Osteoblast (primary cell): ENCODE results near the gene COL13A1. TPM values are rescaled to one million over a fixed set of nuclear protein-coding genes. Genes with fewer than 3 reads are reported as not detected.
A peak's percentile ranks its signal among the peaks of the same experiment; 100 is the strongest.

Source experiments
- DNase-seq: peaks from one replicate; pipeline ENCODE4 v3.0.0; 2011; ENCODE audit warnings: low spot score, mixed read lengths; ENCODE audit not compliant: insufficient read length; ENCODE audit errors: missing footprints
- H2AFZ ChIP-seq: 2 replicates; pipeline ENCODE4 v1.6.0; 2011; ENCODE audit warnings: mild to moderate bottlenecking, low read length
- H3K27ac ChIP-seq: 2 replicates; pipeline ENCODE4 v1.5.1; 2011; ENCODE audit warnings: mild to moderate bottlenecking, low read depth, low read length, moderate library complexity
- H3K27me3 ChIP-seq: 2 replicates; pipeline ENCODE4 v1.6.0; 2012; ENCODE audit warnings: mild to moderate bottlenecking, control low read depth, inconsistent platforms, low read length, moderate library complexity; ENCODE audit not compliant: insufficient read depth
- H3K36me3 ChIP-seq: 2 replicates; pipeline ENCODE4 v1.5.1; 2011; ENCODE audit warnings: mild to moderate bottlenecking, low read length, control low read depth, moderate library complexity; ENCODE audit not compliant: insufficient read depth
- H3K4me1 ChIP-seq: 2 replicates; pipeline ENCODE4 v1.5.1; 2011; ENCODE audit warnings: mild to moderate bottlenecking, low read length, control low read depth, moderate library complexity; ENCODE audit not compliant: insufficient read depth
- H3K4me2 ChIP-seq: 2 replicates; pipeline ENCODE4 v1.6.0; 2011; ENCODE audit warnings: mild to moderate bottlenecking, low read length; ENCODE audit not compliant: insufficient read depth
- H3K4me3 ChIP-seq: fragments of 200-600 bp; sonication (generic); 3 replicates; pipeline ENCODE4 v1.5.1; 2012; ENCODE audit warnings: mild to moderate bottlenecking, low read length, inconsistent platforms; ENCODE audit not compliant: insufficient read depth
- H3K79me2 ChIP-seq: 2 replicates; pipeline ENCODE4 v1.6.0; 2012; ENCODE audit warnings: mild to moderate bottlenecking, low read length, control low read depth, inconsistent platforms; ENCODE audit not compliant: insufficient read depth
- H3K9me3 ChIP-seq: 2 replicates; pipeline ENCODE4 v1.5.1; 2011; ENCODE audit warnings: low read depth, low read length, control low read depth
- H4K20me1 ChIP-seq: 2 replicates; pipeline ENCODE4 v1.6.0; 2012; ENCODE audit warnings: mild to moderate bottlenecking, low read length, control low read depth; ENCODE audit not compliant: insufficient read depth
- CTCF ChIP-seq: IDR thresholded peaks from 2 replicates; pipeline ENCODE4 v1.5.1; 2011; ENCODE audit warnings: mild to moderate bottlenecking, low read depth, low read length, moderate library complexity; ENCODE audit errors: extremely low read depth
- total RNA-seq: library from RNA; depleted of rRNA; stranded (reverse); fragments of >200 nt; gene quantifications from 2 replicates; pipeline ENCODE4 v1.2.3, GENCODE V29; 2012

Gene COL13A1
- total RNA-seq, 1 donor = 1.1 TPM

DNA sequence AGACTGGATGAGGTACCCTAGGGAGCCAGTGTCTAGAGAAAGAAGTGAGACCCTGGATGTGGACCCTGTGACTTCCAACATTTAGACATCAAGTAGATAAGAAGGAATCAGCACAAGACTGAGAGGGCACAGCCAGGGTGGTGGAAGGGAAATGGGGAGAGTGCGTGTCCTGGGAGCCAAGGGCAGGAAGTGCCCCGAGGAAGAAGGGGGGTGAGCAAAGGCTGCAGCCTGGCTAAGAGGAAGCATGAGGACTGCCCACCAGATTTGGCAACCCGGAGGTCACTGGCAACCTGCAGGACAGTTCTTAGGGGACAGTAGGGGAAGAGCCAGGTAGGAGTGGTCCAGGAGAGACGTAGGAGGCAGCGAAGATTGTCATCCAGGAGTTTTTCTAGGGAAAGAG is 14.8 kb downstream of the COL13A1 start:
- no peak overlapping the region for H3K4me2 ChIP-seq
- no peak for TF ChIP-seq CTCF
- no peak overlapping the region for H2AFZ ChIP-seq
- DNase-seq = no peak
- peaks cover 2% of the 10 kb centered on the region for H3K9me3 ChIP-seq
- H3K36me3 ChIP-seq = no peaks in the 10 kb centered on the region
- H4K20me1 ChIP-seq = peaks cover 2% of the 10 kb centered on the region
- H3K4me1 ChIP-seq = peaks cover 21% of the 10 kb centered on the region
- no peak overlapping the region for H3K27ac ChIP-seq
- no peak overlapping the region for H3K4me3 ChIP-seq
- peaks cover 31% of the 10 kb centered on the region for H3K79me2 ChIP-seq
- no peaks in the 10 kb centered on the region for H3K27me3 ChIP-seq

- H3K36me3 ChIP-seq = no peaks in the 10 kb centered on the region
- H3K9me3 ChIP-seq = peaks cover 2% of the 10 kb centered on the region
- TF ChIP-seq CTCF = no peak
- peak overlapping the region; percentile 46 for H2AFZ ChIP-seq
- H3K4me3 ChIP-seq = no peak overlapping the region
- H3K27me3 ChIP-seq = no peaks in the 10 kb centered on the region
- peaks cover 25% of the 10 kb centered on the region for H3K79me2 ChIP-seq
- H3K4me1 ChIP-seq = peaks cover 21% of the 10 kb centered on the region
- peaks cover 2% of the 10 kb centered on the region for H4K20me1 ChIP-seq
- no peak overlapping the region for H3K4me2 ChIP-seq
- DNase-seq = no peak
- H3K27ac ChIP-seq = no peak overlapping the region
These were observed 15.4 kb downstream of the COL13A1 start for GRCh38 chr10:69817078-69817581.

DNA sequence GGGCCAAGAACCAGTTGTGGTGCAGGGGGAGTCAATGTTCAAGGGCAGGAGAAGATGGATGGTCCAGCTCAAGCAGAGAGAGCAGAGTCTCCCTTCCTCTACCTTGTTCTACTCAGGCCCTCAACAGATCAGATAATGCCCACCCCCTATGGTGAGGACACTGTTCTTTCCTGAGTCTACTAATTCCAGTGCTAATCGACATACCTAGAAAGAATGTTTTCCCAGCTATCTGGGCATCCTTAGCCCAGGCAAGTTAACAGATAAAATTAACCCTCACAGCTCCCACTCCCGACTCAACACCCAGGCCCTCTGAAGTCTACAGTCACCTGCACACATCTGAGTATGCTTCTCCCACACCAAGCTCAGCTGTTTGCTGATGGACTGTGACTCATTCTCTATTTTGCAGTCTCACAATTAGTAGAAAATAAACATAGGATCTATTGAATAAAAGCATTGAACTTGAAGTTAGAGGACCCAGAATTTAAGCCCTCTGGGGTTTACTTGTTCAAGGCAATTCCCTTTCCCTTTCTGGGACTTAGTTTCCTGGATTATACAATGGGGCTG is 17.1 kb downstream of the COL13A1 start:
- Histone ChIP-seq H3K4me3 (no peak overlapping the region), H3K27me3 (no peaks in the 10 kb centered on the region), H3K4me2 (peak overlapping the region; percentile 2), H3K27ac (peak overlapping the region; percentile 40), H3K36me3 (peaks cover 10% of the 10 kb centered on the region), H3K9me3 (peaks cover 2% of the 10 kb centered on the region), H2AFZ (no peak overlapping the region), H3K4me1 (peaks cover 14% of the 10 kb centered on the region), H4K20me1 (no peaks in the 10 kb centered on the region), H3K79me2 (peaks cover 17% of the 10 kb centered on the region)
- no peak for DNase-seq
- no peak for TF ChIP-seq CTCF

GRCh38 chr10:69819716-69820506 is 18.2 kb downstream of the COL13A1 start:
- Histone ChIP-seq H4K20me1 (no peaks in the 10 kb centered on the region), H3K27ac (peak overlapping the region; percentile 40), H3K36me3 (peaks cover 10% of the 10 kb centered on the region), H3K4me3 (no peak overlapping the region), H3K79me2 (peaks cover 13% of the 10 kb centered on the region), H3K4me2 (peak overlapping the region; percentile 2), H3K4me1 (peaks cover 9% of the 10 kb centered on the region), H3K9me3 (peaks cover 2% of the 10 kb centered on the region), H3K27me3 (no peaks in the 10 kb centered on the region), H2AFZ (peak overlapping the region; percentile 54)
- DNase-seq = no peak
- TF ChIP-seq CTCF = no peak
